HG02798 (cell line): ENCODE data around the gene MICAL3.

Source experiments
- ATAC-seq: cut with Tn5 transposase; IDR thresholded peaks from one replicate; pipeline ENCODE4 v1.9.1; 2021; ENCODE audit warnings: mild to moderate bottlenecking; ENCODE audit not compliant: unreplicated experiment, poor library complexity

MICAL3 gene

GRCh38 chr22:17831501-17832251 is 192.7 kb downstream of the MICAL3 start:
- ATAC-seq, result no peak

- peak; percentile 74 for ATAC-seq
Measured at GRCh38 chr22:17830043-17830961, 194.1 kb downstream of the MICAL3 start.

GRCh38 chr22:17829695-17830042 is 194.7 kb downstream of the MICAL3 start:
- ATAC-seq, result no peak

GRCh38 chr22:17828502-17829080 is 195.8 kb downstream of the MICAL3 start:
- ATAC-seq, result no peak

- ATAC-seq, result no peak
Measured at GRCh38 chr22:17827466-17827865, 196.9 kb downstream of the MICAL3 start.

GRCh38 chr22:17825876-17826550 is 198.3 kb downstream of the MICAL3 start:
- no peak for ATAC-seq

- no peak for ATAC-seq
Measured at GRCh38 chr22:17824457-17824856, 199.9 kb downstream of the MICAL3 start.

GRCh38 chr22:17823964-17824363 is 200.4 kb downstream of the MICAL3 start:
- no peak for ATAC-seq

- no peak for ATAC-seq
Measured at GRCh38 chr22:17823226-17823625, 201.1 kb downstream of the MICAL3 start.

GRCh38 chr22:17822087-17822486 is 202.3 kb downstream of the MICAL3 start:
- ATAC-seq, result no peak

GRCh38 chr22:17820879-17821439 is 203.4 kb downstream of the MICAL3 start:
- ATAC-seq, result no peak

- no peak for ATAC-seq
Measured at GRCh38 chr22:17818649-17819048, 205.7 kb downstream of the MICAL3 start.

- no peak for ATAC-seq
Measured at GRCh38 chr22:17818180-17818579, 206.2 kb downstream of the MICAL3 start.

GRCh38 chr22:17817511-17818065 is 206.8 kb downstream of the MICAL3 start:
- ATAC-seq, result no peak

GRCh38 chr22:17817079-17817478 is 207.3 kb downstream of the MICAL3 start:
- ATAC-seq, result no peak

GRCh38 chr22:17816649-17817048 is 207.7 kb downstream of the MICAL3 start:
- no peak for ATAC-seq

- ATAC-seq, result no peak
Measured at GRCh38 chr22:17815703-17816254, 208.6 kb downstream of the MICAL3 start.

- ATAC-seq, result no peak
Measured at GRCh38 chr22:17814830-17815229, 209.5 kb downstream of the MICAL3 start.

GRCh38 chr22:17814084-17814483 is 210.3 kb downstream of the MICAL3 start:
- ATAC-seq, result no peak

- no peak for ATAC-seq
Measured at GRCh38 chr22:17811119-17811518, 213.2 kb downstream of the MICAL3 start.
